Central memory CD8-positive, alpha-beta T cell (primary cell): ENCODE data around the gene LRCH4.
A peak's percentile ranks its signal among the peaks of the same experiment; 100 is the strongest.
"Not testable (repeated sequence)": the region's sequence is repeated elsewhere in the genome, so short reads cannot be mapped to it uniquely, and the experiment has no call there.

Experiments used
- ATAC-seq: fragments of 150-1000 bp; cut with Tn5 transposase; replicated peaks from 2 replicates; pipeline ENCODE4 v1.10.0; 2022; ENCODE audit warnings: mild to moderate bottlenecking, moderate FRiP score, moderate number of reproducible peaks; ENCODE audit not compliant: poor library complexity, severe bottlenecking; ENCODE audit errors: extremely low read depth
- DNase-seq, 2 donors: peaks; one replicate each; pipeline ENCODE4 v3.0.0; 2021; ENCODE audit warnings: low spot score in 2 of 2
- H3K27ac Mint-ChIP-seq: one replicate; pipeline ENCODE4 v1.8.0; 2022; ENCODE audit warnings: low read depth, mild to moderate bottlenecking, moderate library complexity, mixed read lengths
- H3K27me3 Mint-ChIP-seq: one replicate; pipeline ENCODE4 v1.8.0; 2022; ENCODE audit warnings: mixed read lengths
- H3K36me3 Mint-ChIP-seq: one replicate; pipeline ENCODE4 v1.8.0; 2022; ENCODE audit warnings: mild to moderate bottlenecking, moderate library complexity, mixed read lengths; ENCODE audit not compliant: insufficient read depth
- H3K4me1 Mint-ChIP-seq: one replicate; pipeline ENCODE4 v1.8.0; 2022; ENCODE audit warnings: mixed read lengths
- H3K4me3 Mint-ChIP-seq: one replicate; pipeline ENCODE4 v1.8.0; 2022; ENCODE audit warnings: mild to moderate bottlenecking, moderate library complexity, mixed read lengths
- H3K9me3 Mint-ChIP-seq: one replicate; pipeline ENCODE4 v1.8.0; 2022; ENCODE audit warnings: mixed read lengths

The LRCH4 gene

DNA sequence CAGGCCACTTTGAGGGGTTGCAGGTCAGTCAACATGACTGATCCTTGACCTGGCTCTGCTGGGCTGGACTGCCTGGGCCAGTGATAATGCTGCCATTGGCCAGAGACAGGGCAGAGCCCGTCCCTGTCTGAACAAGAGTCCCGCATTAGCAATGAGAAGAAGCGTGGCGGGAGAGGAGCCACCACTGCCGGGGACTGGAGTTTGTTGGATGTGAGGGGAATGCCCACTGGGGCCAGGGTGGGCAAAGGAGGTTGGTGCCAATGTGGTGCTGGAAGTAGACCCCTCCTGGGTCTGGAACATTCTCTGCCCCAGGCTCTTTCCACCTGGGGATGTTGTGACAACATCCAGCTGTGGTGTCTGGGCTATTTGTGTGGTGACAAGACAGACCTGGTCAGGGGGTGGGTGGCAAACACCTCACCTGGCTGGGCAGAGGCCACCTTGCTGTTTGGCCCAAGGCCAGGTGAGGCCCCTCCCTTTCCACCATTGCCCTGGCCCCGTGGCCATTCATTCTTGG, 19.9 kb downstream of the LRCH4 start:
- Mint-ChIP-seq H3K4me1 (peaks cover 38% of the 10 kb centered on the region), H3K27me3 (no peaks in the 10 kb centered on the region), H3K27ac (no peak overlapping the region), H3K4me3 (no peak overlapping the region), H3K9me3 (no peaks in the 10 kb centered on the region), H3K36me3 (peaks cover 24% of the 10 kb centered on the region)
- ATAC-seq (no peak), DNase-seq (no peak)

DNA sequence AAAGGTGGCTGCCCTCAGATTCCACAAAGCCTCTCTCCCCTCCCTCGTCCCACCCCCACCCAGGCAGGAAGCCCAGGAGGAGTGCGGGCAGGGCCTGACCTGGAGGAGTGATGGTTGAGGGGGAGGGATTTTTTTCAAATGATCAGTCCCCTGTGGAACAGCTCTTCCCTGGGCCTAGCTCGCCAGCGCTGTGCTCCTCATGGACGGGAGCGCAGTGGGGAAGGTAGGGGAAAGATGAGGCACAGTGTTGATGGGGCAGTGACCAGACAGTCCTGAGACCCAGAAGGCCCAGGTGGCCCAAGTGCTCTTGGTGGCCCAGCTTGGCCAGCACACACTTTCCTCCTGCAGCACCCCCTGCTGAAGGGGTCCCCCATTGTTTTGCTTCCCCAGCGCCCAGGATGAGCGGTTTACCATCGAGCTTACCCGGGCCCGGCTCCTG, 20.8 kb downstream of the LRCH4 start:
- H3K4me1 Mint-ChIP-seq = peaks cover 38% of the 10 kb centered on the region
- DNase-seq = no peak
- no peak overlapping the region for H3K4me3 Mint-ChIP-seq

DNA sequence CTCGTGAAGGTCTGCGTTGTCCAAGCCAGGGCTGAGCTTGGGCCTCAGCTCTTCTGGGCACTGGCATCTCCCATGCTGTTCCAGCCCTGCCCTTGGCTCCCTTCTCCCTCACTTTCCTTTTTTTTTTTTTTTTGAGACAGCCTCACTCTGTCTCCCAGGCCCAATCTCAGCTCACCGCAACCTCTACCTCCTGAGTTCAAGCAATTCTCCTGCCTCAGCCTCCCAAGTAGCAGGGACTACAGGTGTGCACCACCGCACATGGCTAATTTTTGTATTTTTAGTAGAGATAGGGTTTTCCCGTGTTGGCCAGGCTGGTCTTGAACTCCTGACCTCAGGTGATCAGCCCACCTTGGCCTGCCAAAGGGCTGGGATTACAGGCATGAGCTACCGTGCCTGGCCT, 21.5 kb downstream of the LRCH4 start:
- Mint-ChIP-seq H3K36me3 (peaks cover 27% of the 10 kb centered on the region), H3K4me1 (peaks cover 41% of the 10 kb centered on the region)
- H3K27me3 Mint-ChIP-seq, DNase-seq, H3K27ac Mint-ChIP-seq, H3K9me3 Mint-ChIP-seq, ATAC-seq, H3K4me3 Mint-ChIP-seq: not testable (repeated sequence)

More for the DNA sequence above, 20.8 kb downstream of the LRCH4 start:
- Mint-ChIP-seq H3K27ac (no peak overlapping the region), H3K36me3 (peaks cover 25% of the 10 kb centered on the region), H3K27me3 (no peaks in the 10 kb centered on the region), H3K9me3 (no peaks in the 10 kb centered on the region)
- no peak for ATAC-seq

DNA sequence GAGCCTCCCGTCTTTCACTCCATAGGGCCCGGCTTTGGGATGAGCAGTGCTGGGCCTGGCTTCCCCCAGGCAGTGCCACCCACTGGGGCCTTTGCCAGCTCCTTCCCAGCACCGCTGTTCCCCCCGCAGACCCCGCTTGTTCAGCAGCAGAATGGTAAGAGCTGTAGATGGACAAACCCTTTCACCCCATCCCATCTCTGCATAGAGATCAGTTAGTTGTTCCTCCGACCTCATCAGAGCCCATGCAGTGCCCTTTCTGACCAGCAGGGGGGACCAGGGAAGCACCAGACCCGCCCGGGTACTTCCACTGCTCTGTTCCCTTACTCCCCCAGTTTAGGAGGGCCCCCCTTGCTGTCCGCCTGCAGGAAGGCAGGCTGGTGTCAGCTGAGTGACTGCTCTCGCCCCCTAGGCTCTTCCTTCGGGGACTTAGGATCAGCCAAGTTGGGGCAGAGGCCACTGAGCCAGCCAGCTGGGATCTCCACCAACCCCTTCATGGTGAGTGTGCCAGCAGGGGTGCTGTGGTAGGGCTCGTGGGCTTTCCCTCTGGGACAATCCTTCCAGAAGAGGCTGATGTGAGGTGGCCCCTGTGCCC, 22.0 kb downstream of the LRCH4 start:
- no peaks in the 10 kb centered on the region for H3K9me3 Mint-ChIP-seq
- ATAC-seq = peak; percentile 63
- no peak overlapping the region for H3K4me3 Mint-ChIP-seq
- peaks cover 27% of the 10 kb centered on the region for H3K36me3 Mint-ChIP-seq
- H3K4me1 Mint-ChIP-seq = peaks cover 41% of the 10 kb centered on the region
- H3K27ac Mint-ChIP-seq = no peak overlapping the region
- peak; percentile 76 to 79 for DNase-seq
- H3K27me3 Mint-ChIP-seq = no peaks in the 10 kb centered on the region

DNA sequence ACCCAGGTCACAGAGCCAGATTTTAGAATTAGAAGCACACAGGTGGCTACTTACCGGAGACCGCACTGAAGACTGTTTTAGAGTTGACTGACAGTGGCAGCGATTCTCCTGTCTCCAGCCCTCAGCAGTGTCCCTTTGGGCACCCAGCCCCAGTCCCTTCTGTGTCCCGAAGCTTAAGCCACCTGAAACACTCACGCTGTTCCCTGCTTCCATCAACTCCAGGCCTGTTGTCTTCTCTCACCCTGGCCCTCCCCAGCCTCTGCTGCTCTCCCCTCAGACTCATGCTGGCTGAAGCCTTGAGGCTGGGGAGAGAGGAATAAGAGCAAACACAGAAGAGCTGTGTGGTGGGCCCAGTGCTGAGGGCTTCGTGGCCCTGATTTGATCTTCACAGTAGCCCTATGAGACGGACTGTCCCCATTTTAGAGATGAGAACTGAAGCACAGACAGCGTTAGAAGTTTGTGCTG, 22.8 kb downstream of the LRCH4 start:
- H3K9me3 Mint-ChIP-seq = no peaks in the 10 kb centered on the region
- no peaks in the 10 kb centered on the region for H3K27me3 Mint-ChIP-seq
- H3K36me3 Mint-ChIP-seq = peaks cover 27% of the 10 kb centered on the region
- ATAC-seq = no peak
- H3K4me3 Mint-ChIP-seq = no peak overlapping the region
- no peak overlapping the region for H3K27ac Mint-ChIP-seq
- H3K4me1 Mint-ChIP-seq = peaks cover 37% of the 10 kb centered on the region
- no peak for DNase-seq

DNA sequence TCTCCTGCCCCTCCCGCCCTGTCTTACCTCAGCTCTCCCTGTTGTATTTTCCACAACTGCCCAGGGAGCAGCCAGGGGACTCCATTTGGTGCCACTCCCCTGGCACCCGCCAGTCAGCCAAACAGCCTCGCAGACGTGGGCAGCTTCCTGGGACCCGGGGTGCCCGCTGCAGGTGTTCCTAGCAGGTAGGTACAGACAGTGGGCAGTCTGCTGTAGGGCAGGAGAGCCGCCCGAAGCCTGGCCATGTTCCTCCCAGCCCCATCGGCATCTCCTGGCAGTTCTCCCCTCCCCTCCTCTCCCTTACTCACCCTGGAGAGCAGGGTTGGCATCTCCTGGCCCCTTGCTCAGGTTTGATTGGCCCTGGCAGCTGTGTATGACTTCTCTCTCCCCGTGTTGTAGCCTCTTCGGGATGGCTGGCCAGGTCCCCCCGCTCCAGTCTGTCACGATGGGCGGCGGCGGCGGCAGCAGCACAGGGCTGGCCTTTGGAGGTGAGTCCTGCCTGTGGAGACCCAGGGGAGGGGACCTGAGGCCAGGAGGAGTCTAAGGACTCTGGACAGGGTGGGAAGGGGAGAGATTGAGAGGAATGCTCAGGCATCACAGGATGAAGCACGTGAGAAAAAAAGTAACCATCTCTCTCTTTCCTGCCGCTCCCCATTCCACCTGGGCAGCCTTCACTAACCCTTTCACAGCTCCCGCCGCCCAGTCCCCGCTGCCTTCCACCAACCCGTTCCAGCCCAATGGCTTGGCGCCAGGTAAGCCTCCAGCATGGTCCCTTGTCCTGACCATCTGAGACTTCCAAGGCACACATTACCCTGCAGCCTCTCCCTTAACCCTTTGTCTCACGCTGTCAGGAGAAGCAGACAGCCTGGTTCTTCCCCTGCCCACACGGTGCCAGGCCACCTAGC, 23.5 kb downstream of the LRCH4 start:
- Mint-ChIP-seq H3K36me3 (peaks cover 25% of the 10 kb centered on the region), H3K4me1 (peaks cover 31% of the 10 kb centered on the region), H3K27me3 (no peaks in the 10 kb centered on the region), H3K9me3 (no peaks in the 10 kb centered on the region), H3K4me3 (no peak overlapping the region), H3K27ac (no peak overlapping the region)
- ATAC-seq (no peak), DNase-seq (no peak)

DNA sequence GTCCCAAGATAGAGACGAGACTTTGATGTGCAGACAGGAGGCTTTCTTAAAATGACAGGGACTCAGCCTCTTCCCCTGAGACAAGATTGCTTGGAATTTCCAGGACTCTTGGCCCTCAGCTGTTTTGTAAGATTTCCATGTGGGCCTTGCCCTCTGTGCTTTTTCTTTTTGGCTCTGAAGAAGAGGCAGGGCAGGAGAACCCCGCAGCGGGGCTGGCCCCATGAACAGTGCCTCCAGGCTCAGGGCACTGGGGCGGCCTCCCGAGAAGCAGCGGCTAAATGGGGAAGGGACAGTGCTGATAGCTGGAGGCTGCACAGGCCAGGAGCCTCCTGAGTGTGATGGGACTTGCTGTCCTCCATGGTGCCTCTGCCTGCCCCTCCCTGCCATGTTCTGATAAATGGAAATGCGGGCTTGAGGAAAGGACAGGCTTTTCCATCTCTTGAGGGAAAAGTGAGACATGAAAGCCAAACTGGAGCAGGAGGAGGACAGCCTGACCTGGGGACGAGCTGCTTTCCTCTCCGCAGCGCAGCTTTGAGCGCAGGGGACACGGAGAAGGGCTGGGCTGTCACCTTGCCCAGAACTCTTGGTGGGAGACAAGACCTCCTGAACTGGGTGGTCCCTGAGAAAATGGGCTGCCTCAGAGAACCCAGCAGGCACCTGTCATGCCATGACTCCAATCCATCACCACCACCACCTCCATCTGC, 24.3 kb downstream of the LRCH4 start:
- no peak overlapping the region for H3K27ac Mint-ChIP-seq
- no peaks in the 10 kb centered on the region for H3K9me3 Mint-ChIP-seq
- DNase-seq (no peak), ATAC-seq (no peak)
- H3K4me3 Mint-ChIP-seq = no peak overlapping the region
- H3K27me3 Mint-ChIP-seq = no peaks in the 10 kb centered on the region
- H3K36me3 Mint-ChIP-seq = peaks cover 31% of the 10 kb centered on the region
- peaks cover 27% of the 10 kb centered on the region for H3K4me1 Mint-ChIP-seq

DNA sequence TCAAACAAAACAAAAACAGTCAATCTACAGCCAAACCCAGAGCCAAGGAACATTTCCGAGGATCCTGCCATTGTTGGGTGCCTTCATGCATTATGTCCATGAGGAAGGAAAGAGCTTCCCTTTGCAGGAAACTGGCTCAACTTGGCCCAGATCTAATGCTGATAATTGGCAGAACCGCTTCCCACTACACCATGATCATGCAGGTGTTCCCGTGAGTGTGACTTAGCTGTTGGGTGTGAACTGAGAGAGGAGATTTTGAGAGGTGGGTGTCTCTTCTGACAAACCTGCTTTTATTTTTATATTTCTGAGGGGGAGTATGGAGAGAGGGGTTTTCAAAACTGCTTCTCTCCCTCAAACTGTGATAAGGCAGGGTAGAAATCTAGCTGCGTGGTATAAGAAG, 26.8 kb downstream of the LRCH4 start:
- no peak overlapping the region for H3K27ac Mint-ChIP-seq
- H3K9me3 Mint-ChIP-seq = no peaks in the 10 kb centered on the region

DNA sequence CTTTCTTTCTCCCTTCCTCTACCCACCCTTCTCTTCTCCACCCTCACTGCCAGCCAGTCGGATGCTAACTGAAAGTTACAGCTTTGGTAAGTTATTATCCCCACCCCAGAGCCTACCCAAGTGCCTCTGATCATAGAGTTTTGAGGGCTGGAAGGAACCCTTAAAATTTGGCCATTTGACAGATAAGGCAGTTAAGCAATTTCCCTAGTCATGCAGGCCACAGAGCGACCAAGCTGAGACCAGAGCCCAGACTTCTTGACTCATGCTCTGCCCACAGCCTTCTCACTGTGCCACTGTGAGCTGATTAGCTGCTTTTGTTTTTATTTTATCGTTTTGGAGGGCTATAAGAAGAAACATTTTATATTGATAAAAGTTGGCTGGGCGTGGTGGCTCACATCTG, 29.4 kb downstream of the LRCH4 start:
- no peak for DNase-seq
- no peak for ATAC-seq
- H3K27ac Mint-ChIP-seq = no peak overlapping the region
- H3K27me3 Mint-ChIP-seq = no peaks in the 10 kb centered on the region
- H3K4me1 Mint-ChIP-seq = peaks cover 16% of the 10 kb centered on the region
- H3K9me3 Mint-ChIP-seq = no peaks in the 10 kb centered on the region
- peaks cover 39% of the 10 kb centered on the region for H3K36me3 Mint-ChIP-seq
- no peak overlapping the region for H3K4me3 Mint-ChIP-seq

More for the DNA sequence above, 26.8 kb downstream of the LRCH4 start:
- ATAC-seq (no peak), DNase-seq (no peak)
- H3K27me3 Mint-ChIP-seq = no peaks in the 10 kb centered on the region
- H3K36me3 Mint-ChIP-seq = peaks cover 39% of the 10 kb centered on the region
- no peak overlapping the region for H3K4me3 Mint-ChIP-seq
- H3K4me1 Mint-ChIP-seq = peaks cover 17% of the 10 kb centered on the region

DNA sequence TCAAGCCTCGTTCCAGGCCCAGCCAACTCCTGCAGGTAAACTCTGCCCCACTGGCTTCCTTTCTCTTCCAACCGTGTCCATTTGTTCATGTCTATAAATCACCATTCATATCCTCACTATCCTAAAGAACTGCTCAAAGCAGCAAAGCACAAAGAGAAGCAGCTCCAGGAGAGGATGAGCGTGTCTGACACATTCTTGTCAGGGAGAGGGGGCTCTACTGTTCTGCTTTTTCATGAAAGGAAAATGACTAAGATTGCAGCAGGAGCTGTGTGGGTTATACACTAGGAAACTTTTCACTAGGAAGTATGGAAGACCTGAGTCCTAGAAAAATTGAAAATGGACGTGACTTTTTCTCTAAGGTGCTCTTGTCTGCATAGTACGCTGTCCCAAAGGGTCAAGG, 30.2 kb downstream of the LRCH4 start:
- no peaks in the 10 kb centered on the region for H3K9me3 Mint-ChIP-seq
- peaks cover 17% of the 10 kb centered on the region for H3K4me1 Mint-ChIP-seq
- H3K27ac Mint-ChIP-seq = peak overlapping the region; percentile 39
- ATAC-seq (no peak), DNase-seq (no peak)
- H3K36me3 Mint-ChIP-seq = peaks cover 40% of the 10 kb centered on the region
- no peaks in the 10 kb centered on the region for H3K27me3 Mint-ChIP-seq
- H3K4me3 Mint-ChIP-seq = no peak overlapping the region

DNA sequence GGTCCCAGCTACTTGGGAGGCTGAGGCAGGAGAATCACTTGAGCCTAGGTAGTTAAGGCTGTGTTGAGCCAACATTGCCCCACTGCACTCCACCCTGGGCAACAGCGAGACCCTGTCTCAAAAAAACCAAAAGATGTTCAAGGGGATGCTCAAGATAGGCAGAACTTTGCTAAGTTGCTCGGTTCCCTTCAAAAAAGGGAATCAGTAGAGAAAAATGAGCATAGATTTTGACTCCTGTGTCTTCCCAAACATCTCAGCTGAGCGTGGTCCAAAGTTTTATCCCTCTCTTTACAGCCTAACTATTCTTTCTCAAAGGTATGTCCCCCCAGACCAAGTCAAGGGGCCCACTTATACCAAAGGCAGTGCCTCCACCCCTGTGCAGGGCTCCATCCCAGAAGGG, 32.9 kb downstream of the LRCH4 start:
- Mint-ChIP-seq H3K4me3 (no peak overlapping the region), H3K27ac (no peak overlapping the region), H3K4me1 (peaks cover 27% of the 10 kb centered on the region), H3K36me3 (peaks cover 49% of the 10 kb centered on the region), H3K9me3 (no peaks in the 10 kb centered on the region), H3K27me3 (no peaks in the 10 kb centered on the region)
- DNase-seq = no peak
- ATAC-seq = no peak

DNA sequence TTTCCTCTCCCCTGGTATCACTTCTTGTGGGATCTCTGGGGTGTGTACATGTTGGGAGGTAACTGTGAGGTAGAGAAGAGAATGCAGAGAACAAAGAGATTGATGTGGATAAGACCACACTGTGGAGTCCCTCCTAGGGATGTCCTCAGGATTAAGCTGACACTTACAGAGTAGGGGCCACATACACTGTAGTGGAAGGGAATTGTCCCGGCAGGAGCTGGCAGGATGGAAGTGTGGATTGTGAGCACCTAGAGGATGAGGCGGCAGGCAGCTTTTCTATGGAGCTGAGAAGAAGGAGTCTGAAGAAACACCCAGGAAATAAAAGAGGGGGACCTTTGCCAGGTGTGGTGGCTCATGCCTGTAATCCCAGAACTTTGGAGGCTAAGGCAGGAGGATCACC, 33.4 kb downstream of the LRCH4 start:
- peaks cover 32% of the 10 kb centered on the region for H3K4me1 Mint-ChIP-seq
- ATAC-seq = no peak
- H3K9me3 Mint-ChIP-seq = no peaks in the 10 kb centered on the region
- H3K27ac Mint-ChIP-seq = no peak overlapping the region
- H3K4me3 Mint-ChIP-seq = no peak overlapping the region
- no peak for DNase-seq
- H3K27me3 Mint-ChIP-seq = no peaks in the 10 kb centered on the region
- peaks cover 49% of the 10 kb centered on the region for H3K36me3 Mint-ChIP-seq
